Ovary (tissue), 3 donors: ENCODE measurements around the gene TM4SF4.

Experiments
- EP300 ChIP-seq: sonication (generic); formaldehyde crosslinking; IDR thresholded peaks from one replicate; pipeline ENCODE4 v1.6.1; 2017; ENCODE audit warnings: antibody characterized with exemption
- TF ChIP-seq, protein P1 (sequence below), 3 donors: fragments of 450-650 bp in 2 of 3; fragments of 200-600 bp in 1 of 3; IDR thresholded peaks; one replicate each; pipeline versions ENCODE4 v1.5.1 to v1.8.0; 2016 to 2022; ENCODE audit warnings: antibody characterized with exemption in 3 of 3, mild to moderate bottlenecking in 1 of 3
- donor health status: DM: no; HTN: no; CAD: no.

GRCh38 chr3:149497966-149498670 lies 23.6 kb downstream of the TM4SF4 start:
- TF ChIP-seq, protein P1, sequence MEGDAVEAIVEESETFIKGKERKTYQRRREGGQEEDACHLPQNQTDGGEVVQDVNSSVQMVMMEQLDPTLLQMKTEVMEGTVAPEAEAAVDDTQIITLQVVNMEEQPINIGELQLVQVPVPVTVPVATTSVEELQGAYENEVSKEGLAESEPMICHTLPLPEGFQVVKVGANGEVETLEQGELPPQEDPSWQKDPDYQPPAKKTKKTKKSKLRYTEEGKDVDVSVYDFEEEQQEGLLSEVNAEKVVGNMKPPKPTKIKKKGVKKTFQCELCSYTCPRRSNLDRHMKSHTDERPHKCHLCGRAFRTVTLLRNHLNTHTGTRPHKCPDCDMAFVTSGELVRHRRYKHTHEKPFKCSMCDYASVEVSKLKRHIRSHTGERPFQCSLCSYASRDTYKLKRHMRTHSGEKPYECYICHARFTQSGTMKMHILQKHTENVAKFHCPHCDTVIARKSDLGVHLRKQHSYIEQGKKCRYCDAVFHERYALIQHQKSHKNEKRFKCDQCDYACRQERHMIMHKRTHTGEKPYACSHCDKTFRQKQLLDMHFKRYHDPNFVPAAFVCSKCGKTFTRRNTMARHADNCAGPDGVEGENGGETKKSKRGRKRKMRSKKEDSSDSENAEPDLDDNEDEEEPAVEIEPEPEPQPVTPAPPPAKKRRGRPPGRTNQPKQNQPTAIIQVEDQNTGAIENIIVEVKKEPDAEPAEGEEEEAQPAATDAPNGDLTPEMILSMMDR (IDR thresholded peaks at IDR 0.05): no peak
- no peak for TF ChIP-seq EP300
